Smooth muscle cell (in vitro differentiated cells): ENCODE data around the gene CPAMD8. TPM values are rescaled to one million over a fixed set of nuclear protein-coding genes. Genes with fewer than 3 reads are reported as not detected.
"Not testable (repeated sequence)": the region's sequence is repeated elsewhere in the genome, so short reads cannot be mapped to it uniquely, and the experiment has no call there.

ENCODE experiments used
- DNase-seq: peaks from one replicate; lab custom pipeline; 2025; ENCODE audit not compliant: unreplicated experiment; lab: John Stamatoyannopoulos, UW
- H2AFZ ChIP-seq: fragments of 200-600 bp; sonication (generic); 2 replicates; pipeline ENCODE4 v1.6.0; 2016; ENCODE audit warnings: antibody characterized with exemption, low read depth, mild to moderate bottlenecking
- H3F3A ChIP-seq: fragments of 200-600 bp; sonication (generic); 2 replicates; pipeline ENCODE4 v1.6.0; 2017; ENCODE audit warnings: antibody characterized with exemption, low read depth
- H3K27ac ChIP-seq: fragments of 200-600 bp; sonication (generic); 2 replicates; pipeline ENCODE4 v1.5.1; 2016; ENCODE audit warnings: low read depth, mild to moderate bottlenecking
- H3K27me3 ChIP-seq: fragments of 200-600 bp; sonication (generic); 2 replicates; pipeline ENCODE4 v1.6.1; 2016; ENCODE audit warnings: low read depth, mild to moderate bottlenecking
- H3K36me3 ChIP-seq: fragments of 200-600 bp; sonication (generic); 2 replicates; pipeline ENCODE4 v1.5.1; 2016; ENCODE audit warnings: low read depth
- H3K4me1 ChIP-seq: fragments of 200-600 bp; sonication (generic); 2 replicates; pipeline ENCODE4 v1.5.1; 2016; ENCODE audit warnings: low read depth
- H3K4me2 ChIP-seq: fragments of 200-600 bp; sonication (generic); 2 replicates; pipeline ENCODE4 v1.6.0; 2016; ENCODE audit warnings: mild to moderate bottlenecking
- H3K4me3 ChIP-seq: fragments of 200-600 bp; sonication (generic); 2 replicates; pipeline ENCODE4 v1.5.1; 2016; ENCODE audit warnings: mild to moderate bottlenecking
- H3K79me2 ChIP-seq: fragments of 200-600 bp; sonication (generic); 2 replicates; pipeline ENCODE4 v1.6.0; 2016; ENCODE audit warnings: low read depth, mild to moderate bottlenecking
- H3K9ac ChIP-seq: fragments of 200-600 bp; sonication (generic); 2 replicates; pipeline ENCODE4 v1.6.0; 2016; ENCODE audit warnings: low read depth
- H3K9me3 ChIP-seq: fragments of 200-600 bp; sonication (generic); replicated peaks from 2 replicates; pipeline ENCODE4 v1.5.1; 2016; ENCODE audit warnings: low read depth
- H4K20me1 ChIP-seq: fragments of 200-600 bp; sonication (generic); 2 replicates; pipeline ENCODE4 v1.6.0; 2016; ENCODE audit warnings: low read depth
- WGBS: methylation state at CpG from one replicate; pipeline ENCODE4 v1.1.7; 2016; ENCODE audit warnings: low lambda C conversion rate; 5-methylcytosine and 5-hydroxymethylcytosine counted together
- polyA plus RNA-seq: library from polyadenylated mRNA; unstranded; fragments of >200 nt; fragmentation: Nextera tagmentation; extraction: Ambion mirVana; gene quantifications from 2 replicates; pipeline ENCODE4 v1.2.1, GENCODE V29; 2016
- total RNA-seq: library from RNA; depleted of rRNA; stranded (reverse); fragments of >200 nt; gene quantifications from 2 replicates; pipeline ENCODE4 v1.2.3, GENCODE V29; 2014
- TF ChIP-seq, protein P1 (sequence below): fragments of 200-600 bp; sonication (generic); IDR thresholded peaks from 2 replicates; pipeline ENCODE4 v1.5.1; 2017; ENCODE audit warnings: borderline replicate concordance, mild to moderate bottlenecking, antibody characterized with exemption; ENCODE audit not compliant: insufficient read depth, poor library complexity, severe bottlenecking

CPAMD8 gene
- total and polyA plus RNA-seq, 2 experiments from 2014 or later = 0.81 to 9.4 TPM

DNA sequence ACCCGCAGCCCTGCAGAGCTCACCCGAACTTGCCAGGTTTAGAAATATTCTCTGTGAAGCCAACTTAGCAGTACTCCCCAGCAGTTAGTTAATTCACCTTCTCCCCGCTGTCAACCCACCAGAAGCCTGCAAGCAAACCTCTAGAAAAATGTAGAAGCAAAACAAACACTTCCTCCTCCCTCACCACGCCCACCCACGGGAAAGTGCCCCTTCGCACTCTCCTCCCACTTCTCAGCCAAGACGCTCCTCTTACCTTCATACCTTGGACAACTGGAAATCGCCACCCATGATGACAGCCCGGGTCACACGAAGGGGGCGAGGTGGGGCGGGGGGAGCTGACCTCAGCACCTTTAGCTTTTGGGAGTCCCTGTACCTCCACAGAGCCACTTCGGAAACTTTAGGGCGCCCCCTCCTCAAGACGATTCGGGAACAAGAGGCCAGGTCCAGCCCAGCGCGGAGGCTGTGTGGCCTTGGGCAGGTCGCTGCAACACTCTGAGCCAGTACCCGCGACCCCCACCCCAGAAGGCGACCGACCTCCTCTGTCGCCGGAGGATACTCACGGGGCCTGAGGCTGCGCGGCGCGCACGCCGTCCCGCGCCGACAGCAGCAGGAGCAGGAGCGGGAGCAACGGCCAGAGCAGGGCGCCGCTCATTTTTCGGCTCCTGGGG, 485 bp downstream of the CPAMD8 start:
- Histone ChIP-seq H3K4me3 (peak overlapping the region; percentile 52), H3K27me3 (peaks cover 34% of the 10 kb centered on the region), H3K9me3 (no peaks in the 10 kb centered on the region), H3K4me2 (peak overlapping the region; percentile 86), H3K27ac (no peak overlapping the region), H4K20me1 (no peaks in the 10 kb centered on the region), H3F3A (no peaks in the 10 kb centered on the region), H3K36me3 (no peaks in the 10 kb centered on the region), H3K4me1 (peaks cover 9% of the 10 kb centered on the region), H3K79me2 (no peaks in the 10 kb centered on the region), H2AFZ (no peak overlapping the region), H3K9ac (no peak overlapping the region)
- DNase-seq = no peak
- 5% methylated on average over 30 of the region's 40 CpGs for WGBS
- TF ChIP-seq, protein P1, sequence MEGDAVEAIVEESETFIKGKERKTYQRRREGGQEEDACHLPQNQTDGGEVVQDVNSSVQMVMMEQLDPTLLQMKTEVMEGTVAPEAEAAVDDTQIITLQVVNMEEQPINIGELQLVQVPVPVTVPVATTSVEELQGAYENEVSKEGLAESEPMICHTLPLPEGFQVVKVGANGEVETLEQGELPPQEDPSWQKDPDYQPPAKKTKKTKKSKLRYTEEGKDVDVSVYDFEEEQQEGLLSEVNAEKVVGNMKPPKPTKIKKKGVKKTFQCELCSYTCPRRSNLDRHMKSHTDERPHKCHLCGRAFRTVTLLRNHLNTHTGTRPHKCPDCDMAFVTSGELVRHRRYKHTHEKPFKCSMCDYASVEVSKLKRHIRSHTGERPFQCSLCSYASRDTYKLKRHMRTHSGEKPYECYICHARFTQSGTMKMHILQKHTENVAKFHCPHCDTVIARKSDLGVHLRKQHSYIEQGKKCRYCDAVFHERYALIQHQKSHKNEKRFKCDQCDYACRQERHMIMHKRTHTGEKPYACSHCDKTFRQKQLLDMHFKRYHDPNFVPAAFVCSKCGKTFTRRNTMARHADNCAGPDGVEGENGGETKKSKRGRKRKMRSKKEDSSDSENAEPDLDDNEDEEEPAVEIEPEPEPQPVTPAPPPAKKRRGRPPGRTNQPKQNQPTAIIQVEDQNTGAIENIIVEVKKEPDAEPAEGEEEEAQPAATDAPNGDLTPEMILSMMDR = no peak

DNA sequence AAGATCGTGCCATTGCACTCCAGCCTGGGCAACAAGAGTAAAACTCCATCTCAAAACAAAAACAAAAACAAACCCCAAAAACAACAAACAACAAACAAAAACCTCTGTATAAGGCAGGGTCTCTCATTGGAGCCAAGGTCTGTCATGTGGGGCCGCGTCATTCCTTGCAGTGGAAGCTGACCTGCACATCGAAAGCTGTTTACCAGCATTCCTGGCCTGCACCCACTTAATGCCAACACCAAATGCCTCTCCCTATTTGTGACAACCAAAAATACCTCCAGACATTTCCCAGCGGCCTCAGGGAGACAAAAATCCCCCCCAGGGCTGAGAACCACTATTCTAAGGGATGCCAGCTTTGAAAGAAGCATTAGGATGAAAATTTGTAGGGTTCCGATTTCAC, 1.2 kb downstream of the CPAMD8 start:
- Histone ChIP-seq H3F3A (no peaks in the 10 kb centered on the region), H4K20me1 (no peaks in the 10 kb centered on the region), H2AFZ (no peak overlapping the region), H3K36me3 (no peaks in the 10 kb centered on the region), H3K9ac (no peak overlapping the region), H3K9me3 (no peaks in the 10 kb centered on the region), H3K4me3 (peak overlapping the region; percentile 52), H3K27ac (no peak overlapping the region), H3K4me2 (no peak overlapping the region), H3K4me1 (peaks cover 9% of the 10 kb centered on the region), H3K27me3 (peaks cover 34% of the 10 kb centered on the region), H3K79me2 (no peaks in the 10 kb centered on the region)
- no peak for DNase-seq
- TF ChIP-seq, protein P1 = no peak
- WGBS = 88% methylated on average over 6 of the region's 6 CpGs

DNA sequence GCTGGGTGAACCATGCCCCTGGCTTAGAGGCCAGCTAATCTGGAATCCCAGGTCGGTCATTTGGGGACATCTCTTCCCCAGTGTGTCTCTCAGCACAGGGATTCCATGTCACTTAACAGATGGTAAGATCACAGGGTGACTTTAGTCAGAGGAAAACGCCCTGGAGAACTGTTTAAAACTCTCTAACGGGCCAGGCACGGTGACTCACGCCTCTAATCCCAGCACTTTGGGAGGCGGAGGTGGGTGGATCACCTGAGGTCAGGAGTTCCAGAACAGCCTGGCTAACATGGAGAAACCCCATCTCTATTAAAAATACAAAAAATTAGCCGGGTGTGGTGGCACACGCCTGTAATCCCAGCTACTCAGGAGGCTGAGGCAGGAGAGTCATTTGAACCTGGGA, 1.7 kb downstream of the CPAMD8 start:
- H3K79me2 ChIP-seq, H3K36me3 ChIP-seq, H3K4me2 ChIP-seq, H2AFZ ChIP-seq, H3K4me3 ChIP-seq, H4K20me1 ChIP-seq, H3K9me3 ChIP-seq, H3K9ac ChIP-seq, DNase-seq, H3K27ac ChIP-seq, H3K4me1 ChIP-seq, H3F3A ChIP-seq: not testable (repeated sequence)
- peaks cover 34% of the 10 kb centered on the region for H3K27me3 ChIP-seq
- 59% methylated on average over 8 of the region's 8 CpGs for WGBS

DNA sequence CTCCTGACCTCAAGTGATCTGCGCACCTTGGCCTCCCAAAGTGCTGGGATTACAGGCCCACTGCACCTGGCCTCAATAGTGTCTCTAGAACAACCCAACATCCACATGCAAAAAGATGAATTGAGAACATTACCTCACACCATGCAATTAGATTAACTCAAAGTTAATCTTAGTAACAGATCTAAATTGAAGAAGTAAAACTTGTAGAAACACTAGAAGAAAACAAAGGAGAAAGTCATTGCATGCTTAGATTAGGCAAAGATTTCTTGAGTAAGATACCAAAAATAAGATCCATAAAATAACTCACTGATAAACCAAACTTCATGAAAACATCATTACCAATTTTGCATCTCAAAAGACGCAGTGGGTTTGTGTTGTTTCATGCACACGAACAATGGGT, 2.8 kb downstream of the CPAMD8 start:
- H3K27ac ChIP-seq = no peak overlapping the region
- H3K4me1 ChIP-seq = peaks cover 9% of the 10 kb centered on the region
- H3K9me3 ChIP-seq = no peaks in the 10 kb centered on the region
- TF ChIP-seq, protein P1 = no peak
- H3F3A ChIP-seq = no peaks in the 10 kb centered on the region
- WGBS = 99% methylated on average over 3 of the region's 3 CpGs
- no peak overlapping the region for H3K4me3 ChIP-seq
- H3K27me3 ChIP-seq = peaks cover 32% of the 10 kb centered on the region
- no peaks in the 10 kb centered on the region for H3K36me3 ChIP-seq
- H3K79me2 ChIP-seq = no peaks in the 10 kb centered on the region
- no peak for DNase-seq
- H2AFZ ChIP-seq = no peak overlapping the region
- no peaks in the 10 kb centered on the region for H4K20me1 ChIP-seq
- no peak overlapping the region for H3K9ac ChIP-seq
- H3K4me2 ChIP-seq = no peak overlapping the region
